Adipocyte (in vitro differentiated cells): Measurements from ENCODE around the gene ARHGEF28.

Source experiments
- DNase-seq: peaks from one replicate; pipeline ENCODE4 v3.0.0-alpha.2; 2015; ENCODE audit warnings: low read depth
- H3K27me3 ChIP-seq: replicated peaks from 2 replicates; pipeline ENCODE4 v1.7.0; 2013; ENCODE audit warnings: mild to moderate bottlenecking, low read length, moderate library complexity; ENCODE audit not compliant: control insufficient read depth, insufficient read depth
- H3K36me3 ChIP-seq: 2 replicates; pipeline ENCODE4 v1.7.0; 2013; ENCODE audit warnings: low read length, mild to moderate bottlenecking, moderate library complexity; ENCODE audit not compliant: control insufficient read depth, insufficient read depth, severe bottlenecking
- H3K4me1 ChIP-seq: 2 replicates; pipeline ENCODE4 v1.7.0; 2013; ENCODE audit warnings: mild to moderate bottlenecking, low read length, moderate library complexity; ENCODE audit not compliant: control insufficient read depth, insufficient read depth
- H3K4me3 ChIP-seq: 2 replicates; pipeline ENCODE4 v1.7.0; 2013; ENCODE audit warnings: mild to moderate bottlenecking, low read length, moderate library complexity
- H3K9ac ChIP-seq: 2 replicates; pipeline ENCODE4 v1.7.0; 2013; ENCODE audit warnings: mild to moderate bottlenecking, low read length, moderate library complexity
- H3K9me3 ChIP-seq: 2 replicates; pipeline ENCODE4 v1.7.0; 2013; ENCODE audit warnings: mild to moderate bottlenecking, low read length, moderate library complexity; ENCODE audit not compliant: control insufficient read depth

The ARHGEF28 gene

GRCh38 chr5:73909474-73909873, 283.5 kb downstream of the ARHGEF28 start:
- Histone ChIP-seq H3K4me1 (peaks cover 6% of the 10 kb centered on the region), H3K9me3 (no peaks in the 10 kb centered on the region), H3K9ac (no peak overlapping the region), H3K36me3 (peaks cover 3% of the 10 kb centered on the region), H3K27me3 (no peaks in the 10 kb centered on the region), H3K4me3 (no peak overlapping the region)
- no peak for DNase-seq

GRCh38 chr5:73911761-73912393, 285.9 kb downstream of the ARHGEF28 start:
- peaks cover 7% of the 10 kb centered on the region for H3K4me1 ChIP-seq
- H3K36me3 ChIP-seq: peaks cover 3% of the 10 kb centered on the region
- no peaks in the 10 kb centered on the region for H3K9me3 ChIP-seq
- no peak overlapping the region for H3K9ac ChIP-seq
- H3K27me3 ChIP-seq: no peaks in the 10 kb centered on the region
- DNase-seq: peak; percentile 71
- no peak overlapping the region for H3K4me3 ChIP-seq

- H3K36me3 ChIP-seq: peaks cover 3% of the 10 kb centered on the region
- H3K9ac ChIP-seq: no peak overlapping the region
- no peaks in the 10 kb centered on the region for H3K9me3 ChIP-seq
- peaks cover 17% of the 10 kb centered on the region for H3K4me1 ChIP-seq
- no peak overlapping the region for H3K4me3 ChIP-seq
- no peaks in the 10 kb centered on the region for H3K27me3 ChIP-seq
- DNase-seq: peak; percentile 53
Measured at GRCh38 chr5:73912821-73913271, 286.9 kb downstream of the ARHGEF28 start.

- H3K9ac ChIP-seq: no peak overlapping the region
- peaks cover 3% of the 10 kb centered on the region for H3K36me3 ChIP-seq
- no peaks in the 10 kb centered on the region for H3K9me3 ChIP-seq
- peaks cover 20% of the 10 kb centered on the region for H3K4me1 ChIP-seq
- no peaks in the 10 kb centered on the region for H3K27me3 ChIP-seq
- H3K4me3 ChIP-seq: no peak overlapping the region
- DNase-seq: no peak
Measured at GRCh38 chr5:73913971-73914370, 288.0 kb downstream of the ARHGEF28 start.

- DNase-seq: no peak
- Histone ChIP-seq H3K36me3 (peaks cover 3% of the 10 kb centered on the region), H3K27me3 (no peaks in the 10 kb centered on the region), H3K4me1 (peaks cover 26% of the 10 kb centered on the region), H3K4me3 (no peak overlapping the region), H3K9ac (no peak overlapping the region), H3K9me3 (no peaks in the 10 kb centered on the region)
Measured at GRCh38 chr5:73915345-73915744, 289.3 kb downstream of the ARHGEF28 start.

- no peak overlapping the region for H3K9ac ChIP-seq
- no peak overlapping the region for H3K4me3 ChIP-seq
- no peak for DNase-seq
- no peaks in the 10 kb centered on the region for H3K9me3 ChIP-seq
- H3K4me1 ChIP-seq: peaks cover 37% of the 10 kb centered on the region
- no peaks in the 10 kb centered on the region for H3K36me3 ChIP-seq
- H3K27me3 ChIP-seq: no peaks in the 10 kb centered on the region
Measured at GRCh38 chr5:73917433-73917832, 291.4 kb downstream of the ARHGEF28 start.

GRCh38 chr5:73917891-73918290, 291.9 kb downstream of the ARHGEF28 start:
- no peaks in the 10 kb centered on the region for H3K27me3 ChIP-seq
- H3K9ac ChIP-seq: no peak overlapping the region
- no peak overlapping the region for H3K4me3 ChIP-seq
- no peaks in the 10 kb centered on the region for H3K9me3 ChIP-seq
- DNase-seq: no peak
- H3K4me1 ChIP-seq: peaks cover 37% of the 10 kb centered on the region
- no peaks in the 10 kb centered on the region for H3K36me3 ChIP-seq

- H3K36me3 ChIP-seq: no peaks in the 10 kb centered on the region
- no peaks in the 10 kb centered on the region for H3K9me3 ChIP-seq
- peak; percentile 10 for DNase-seq
- no peaks in the 10 kb centered on the region for H3K27me3 ChIP-seq
- peak overlapping the region; percentile 14 for H3K9ac ChIP-seq
- peaks cover 37% of the 10 kb centered on the region for H3K4me1 ChIP-seq
- peak overlapping the region; percentile 25 for H3K4me3 ChIP-seq
Measured at GRCh38 chr5:73918791-73919221, 292.8 kb downstream of the ARHGEF28 start.

GRCh38 chr5:73921741-73922140, 295.7 kb downstream of the ARHGEF28 start:
- Histone ChIP-seq H3K4me3 (no peak overlapping the region), H3K27me3 (no peaks in the 10 kb centered on the region), H3K36me3 (no peaks in the 10 kb centered on the region), H3K4me1 (peaks cover 37% of the 10 kb centered on the region), H3K9ac (no peak overlapping the region), H3K9me3 (no peaks in the 10 kb centered on the region)
- no peak for DNase-seq

GRCh38 chr5:73922224-73922623, 296.2 kb downstream of the ARHGEF28 start:
- Histone ChIP-seq H3K9me3 (no peaks in the 10 kb centered on the region), H3K4me1 (peaks cover 32% of the 10 kb centered on the region), H3K9ac (no peak overlapping the region), H3K27me3 (no peaks in the 10 kb centered on the region), H3K4me3 (no peak overlapping the region), H3K36me3 (no peaks in the 10 kb centered on the region)
- DNase-seq: no peak

GRCh38 chr5:73922875-73923557, 297.0 kb downstream of the ARHGEF28 start:
- Histone ChIP-seq H3K9me3 (no peaks in the 10 kb centered on the region), H3K27me3 (no peaks in the 10 kb centered on the region), H3K4me3 (no peak overlapping the region), H3K36me3 (no peaks in the 10 kb centered on the region), H3K4me1 (peaks cover 25% of the 10 kb centered on the region), H3K9ac (no peak overlapping the region)
- DNase-seq: no peak
